Ishikawa (cell line): ENCODE data around the gene CSNK1G1.

Source experiments
- CEBPB ChIP-seq: IDR thresholded peaks from 2 replicates; pipeline ENCODE4 v1.6.1; 2012
- CREB1 ChIP-seq: IDR thresholded peaks from 2 replicates; pipeline ENCODE4 v1.6.1; 2012; ENCODE audit warnings: low read depth
- EP300 ChIP-seq: IDR thresholded peaks from 2 replicates; pipeline ENCODE4 v1.6.1; 2012; ENCODE audit warnings: borderline replicate concordance
- FOXM1 ChIP-seq: IDR thresholded peaks from 2 replicates; pipeline ENCODE4 v1.6.1; 2012; ENCODE audit warnings: low read depth, borderline replicate concordance
- RAD21 ChIP-seq: IDR thresholded peaks from 2 replicates; pipeline ENCODE4 v1.6.1; 2012; ENCODE audit warnings: low read depth
- TAF1 ChIP-seq: IDR thresholded peaks from 2 replicates; pipeline ENCODE4 v1.6.1; 2012; ENCODE audit warnings: low read depth, mild to moderate bottlenecking
- TCF12 ChIP-seq: IDR thresholded peaks from 2 replicates; pipeline ENCODE4 v1.6.1; 2012; ENCODE audit warnings: low read depth
- YY1 ChIP-seq: IDR thresholded peaks from 2 replicates; pipeline ENCODE4 v1.6.1; 2012; ENCODE audit warnings: low read depth
- TF ChIP-seq, protein P1 (sequence below): IDR thresholded peaks from 2 replicates; pipeline ENCODE4 v1.6.1; 2012
- TF ChIP-seq, protein P2 (sequence below): IDR thresholded peaks from 2 replicates; pipeline ENCODE4 v1.6.1; 2012; ENCODE audit warnings: low read depth, mild to moderate bottlenecking
- TF ChIP-seq, protein P3 (sequence below): IDR thresholded peaks from 2 replicates; pipeline ENCODE4 v1.6.1; 2012

DNA sequence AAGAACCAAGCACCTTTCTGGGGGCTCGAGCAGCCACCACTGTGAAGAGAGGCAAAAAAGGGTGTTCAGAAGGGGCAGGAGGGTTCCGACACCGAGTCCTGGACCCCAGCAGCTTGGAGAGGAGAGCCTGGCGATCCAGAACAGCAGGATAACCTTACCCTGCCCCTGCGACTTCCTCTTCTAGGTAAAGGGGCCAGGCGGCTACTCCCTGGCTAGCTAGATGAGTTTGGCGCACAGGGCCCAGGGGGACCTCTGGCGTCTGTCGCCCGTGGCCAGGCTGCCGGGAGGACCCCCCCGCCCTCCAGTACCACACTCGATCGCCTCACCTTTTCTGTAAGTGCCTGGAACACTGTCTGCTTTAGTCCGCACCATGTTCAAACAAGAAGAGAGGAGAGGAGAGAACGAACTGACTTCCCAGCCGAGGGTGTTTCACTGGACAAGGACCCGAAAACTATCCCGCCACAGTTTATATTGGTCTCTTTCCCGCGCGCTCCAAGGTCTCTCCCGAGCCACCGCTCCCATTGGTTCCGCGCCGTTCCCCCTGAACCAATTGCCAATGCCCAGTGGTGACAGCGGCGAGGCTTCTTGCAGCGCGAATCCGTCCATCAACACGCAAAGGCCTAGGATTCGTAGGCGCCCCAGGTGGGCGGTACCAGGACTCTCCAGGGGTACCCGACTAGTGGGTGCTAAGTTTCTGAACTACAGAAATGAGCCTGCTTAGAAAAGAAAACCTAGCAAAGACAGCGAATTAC, 25.2 kb upstream of the CSNK1G1 start, which contains the start of gene PCLAF:
- no peak for TF ChIP-seq FOXM1
- peak; percentile 17; the same call in 1 of the 2 replicates for TF ChIP-seq TCF12
- no peak for TF ChIP-seq YY1
- TF ChIP-seq, protein P1, sequence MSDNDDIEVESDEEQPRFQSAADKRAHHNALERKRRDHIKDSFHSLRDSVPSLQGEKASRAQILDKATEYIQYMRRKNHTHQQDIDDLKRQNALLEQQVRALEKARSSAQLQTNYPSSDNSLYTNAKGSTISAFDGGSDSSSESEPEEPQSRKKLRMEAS, result peak; percentile 75; the same call in 1 of the 2 replicates
- peak; percentile 52; the same call in 1 of the 2 replicates for TF ChIP-seq TAF1
- no peak for TF ChIP-seq EP300
- no peak for TF ChIP-seq RAD21
- TF ChIP-seq, protein P2, sequence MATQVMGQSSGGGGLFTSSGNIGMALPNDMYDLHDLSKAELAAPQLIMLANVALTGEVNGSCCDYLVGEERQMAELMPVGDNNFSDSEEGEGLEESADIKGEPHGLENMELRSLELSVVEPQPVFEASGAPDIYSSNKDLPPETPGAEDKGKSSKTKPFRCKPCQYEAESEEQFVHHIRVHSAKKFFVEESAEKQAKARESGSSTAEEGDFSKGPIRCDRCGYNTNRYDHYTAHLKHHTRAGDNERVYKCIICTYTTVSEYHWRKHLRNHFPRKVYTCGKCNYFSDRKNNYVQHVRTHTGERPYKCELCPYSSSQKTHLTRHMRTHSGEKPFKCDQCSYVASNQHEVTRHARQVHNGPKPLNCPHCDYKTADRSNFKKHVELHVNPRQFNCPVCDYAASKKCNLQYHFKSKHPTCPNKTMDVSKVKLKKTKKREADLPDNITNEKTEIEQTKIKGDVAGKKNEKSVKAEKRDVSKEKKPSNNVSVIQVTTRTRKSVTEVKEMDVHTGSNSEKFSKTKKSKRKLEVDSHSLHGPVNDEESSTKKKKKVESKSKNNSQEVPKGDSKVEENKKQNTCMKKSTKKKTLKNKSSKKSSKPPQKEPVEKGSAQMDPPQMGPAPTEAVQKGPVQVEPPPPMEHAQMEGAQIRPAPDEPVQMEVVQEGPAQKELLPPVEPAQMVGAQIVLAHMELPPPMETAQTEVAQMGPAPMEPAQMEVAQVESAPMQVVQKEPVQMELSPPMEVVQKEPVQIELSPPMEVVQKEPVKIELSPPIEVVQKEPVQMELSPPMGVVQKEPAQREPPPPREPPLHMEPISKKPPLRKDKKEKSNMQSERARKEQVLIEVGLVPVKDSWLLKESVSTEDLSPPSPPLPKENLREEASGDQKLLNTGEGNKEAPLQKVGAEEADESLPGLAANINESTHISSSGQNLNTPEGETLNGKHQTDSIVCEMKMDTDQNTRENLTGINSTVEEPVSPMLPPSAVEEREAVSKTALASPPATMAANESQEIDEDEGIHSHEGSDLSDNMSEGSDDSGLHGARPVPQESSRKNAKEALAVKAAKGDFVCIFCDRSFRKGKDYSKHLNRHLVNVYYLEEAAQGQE, result no peak
- TF ChIP-seq CEBPB, result no peak
- peak; percentile 41; the same call in 1 of the 2 replicates for TF ChIP-seq CREB1
- TF ChIP-seq, protein P3, sequence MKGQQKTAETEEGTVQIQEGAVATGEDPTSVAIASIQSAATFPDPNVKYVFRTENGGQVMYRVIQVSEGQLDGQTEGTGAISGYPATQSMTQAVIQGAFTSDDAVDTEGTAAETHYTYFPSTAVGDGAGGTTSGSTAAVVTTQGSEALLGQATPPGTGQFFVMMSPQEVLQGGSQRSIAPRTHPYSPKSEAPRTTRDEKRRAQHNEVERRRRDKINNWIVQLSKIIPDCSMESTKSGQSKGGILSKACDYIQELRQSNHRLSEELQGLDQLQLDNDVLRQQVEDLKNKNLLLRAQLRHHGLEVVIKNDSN, result no peak
